Erythroblast (primary cell): ENCODE measurements around the gene CELF5.

ENCODE experiments used
- GATA1 ChIP-seq: IDR thresholded peaks from 2 replicates; pipeline ENCODE4 v1.6.1; 2011; ENCODE audit warnings: low read depth, mild to moderate bottlenecking, control low read depth, low read length, moderate library complexity
- POLR2A ChIP-seq: IDR thresholded peaks from 2 replicates; pipeline ENCODE4 v1.6.1; 2011; ENCODE audit warnings: mild to moderate bottlenecking, low read length

- no peak for TF ChIP-seq POLR2A
- TF ChIP-seq GATA1: no peak
Observed at GRCh38 chr19:3262362-3262761, 37.9 kb downstream of the CELF5 start.
